Activated CD4-positive, CD25-positive, alpha-beta regulatory T cell treated with anti-CD3 and anti-CD28 coated beads, Interleukin-2, amount 50 U/mL, for 16 hours (primary cell): ENCODE data around the gene PARP14.

ENCODE experiments used
- DNase-seq: peaks from one replicate; pipeline ENCODE4 v3.0.0-alpha.2; 2020; ENCODE audit warnings: low read depth, low spot score

The PARP14 gene

GRCh38 chr3:122767540-122768372 lies 87.1 kb downstream of the PARP14 start:
- DNase-seq, result no peak

GRCh38 chr3:122770521-122771202 lies 90.0 kb downstream of the PARP14 start:
- DNase-seq, result no peak

- no peak for DNase-seq
Measured at GRCh38 chr3:122772827-122773226, 92.2 kb downstream of the PARP14 start.

- DNase-seq, result no peak
Measured at GRCh38 chr3:122773944-122774509, 93.4 kb downstream of the PARP14 start.

- no peak for DNase-seq
Measured at GRCh38 chr3:122774564-122774963, 93.9 kb downstream of the PARP14 start.

GRCh38 chr3:122776675-122777468 lies 96.2 kb downstream of the PARP14 start:
- no peak for DNase-seq

- no peak for DNase-seq
Measured at GRCh38 chr3:122777563-122777962, 96.9 kb downstream of the PARP14 start.
